Upper lobe of left lung (tissue), 6 donors: ENCODE results near the gene PCDHAC2. TPM values are rescaled to one million over a fixed set of nuclear protein-coding genes. Genes with fewer than 3 reads are reported as not detected.

Experiments used
- ATAC-seq, 2 donors: fragments of 200-7000 bp; cut with Tn5 transposase; one replicate each; pipeline ENCODE4 v1.9.1; 2022; ENCODE audit warnings: mild to moderate bottlenecking in 2 of 2, moderate library complexity in 2 of 2; ENCODE audit not compliant: low FRiP score in 2 of 2
- DNase-seq, 2 donors: peaks; one replicate each; pipeline ENCODE4 v3.0.0-alpha.2; 2019 to 2020
- H3K27ac ChIP-seq, 4 donors: fragments of 200-600 bp; sonication (generic); one replicate each; pipeline ENCODE4 v1.5.1; 2016 to 2019
- H3K27me3 ChIP-seq, 4 donors: fragments of 200-600 bp; sonication (generic); one replicate each; pipeline ENCODE4 v1.5.1; 2017 to 2019
- H3K36me3 ChIP-seq, 4 donors: fragments of 200-600 bp; sonication (generic); one replicate each; pipeline ENCODE4 v1.5.1; 2016 to 2019
- H3K4me1 ChIP-seq, 4 donors: fragments of 200-600 bp; sonication (generic); one replicate each; pipeline ENCODE4 v1.5.1; 2018 to 2019
- H3K4me3 ChIP-seq, 4 donors: fragments of 200-600 bp; sonication (generic); one replicate each; pipeline ENCODE4 v1.5.1; 2017 to 2019; ENCODE audit warnings: mild to moderate bottlenecking in 2 of 4, moderate library complexity in 1 of 4
- H3K9me3 ChIP-seq, 4 donors: fragments of 200-600 bp; sonication (generic); one replicate each; pipeline ENCODE4 v1.5.1; 2018 to 2019
- CTCF ChIP-seq, 6 experiments: fragments of 450-650 bp in 4 of 6; fragments of 200-600 bp in 2 of 6; sonication (generic) in 2 of 6; IDR thresholded peaks; one replicate each; pipeline ENCODE4 v1.5.1; 2016 to 2019; ENCODE audit warnings: antibody characterized with exemption in 6 of 6
- EP300 ChIP-seq, 4 donors: sonication (generic); formaldehyde crosslinking; IDR thresholded peaks; one replicate each; pipeline ENCODE4 v1.5.1; 2017; ENCODE audit warnings: antibody characterized with exemption in 4 of 4, control low read depth in 2 of 4
- POLR2A ChIP-seq, 4 donors: fragments of 450-650 bp; IDR thresholded peaks; one replicate each; pipeline ENCODE4 v1.5.1; 2016 to 2017; ENCODE audit warnings: antibody characterized with exemption in 4 of 4, mild to moderate bottlenecking in 2 of 4
- POLR2AphosphoS5 ChIP-seq, 2 donors: sonication (generic); formaldehyde crosslinking; IDR thresholded peaks; one replicate each; pipeline ENCODE4 v1.5.1; 2017; ENCODE audit warnings: antibody characterized with exemption in 2 of 2
- WGBS, 2 donors: methylation state at CpG; one replicate each; pipeline ENCODE4 v1.1.5; 2017 to 2018; 5-methylcytosine and 5-hydroxymethylcytosine counted together
- total RNA-seq, 6 donors: library from RNA; depleted of rRNA in 4 of 6; stranded (reverse); fragments of >200 nt in 4 of 6; gene quantifications; one replicate each; pipeline versions ENCODE4 v1.1.0 to v1.2.1, GENCODE V29; 2016 to 2021
- donor health status: DM: no; HTN: no; CAD: no; lungs with moderate emphysema.
- donor health status: DM: no; HTN: yes; CAD: no; lungs with severe emphysema.

The PCDHAC2 gene
- total RNA-seq, 6 donors from 2014 or later = 5.4 to 23.0 (median 10.6) TPM

GRCh38 chr5:140926443-140927227, 39.6 kb upstream of the PCDHAC2 start:
- peaks cover 0 to 5% (median 0%) of the 10 kb centered on the region in 4 donors for H3K27me3 ChIP-seq
- no peaks in the 10 kb centered on the region for H3K36me3 ChIP-seq
- ATAC-seq = peak; percentile 96
- peaks cover 3 to 20% (median 13%) of the 10 kb centered on the region in 4 donors for H3K4me1 ChIP-seq
- H3K9me3 ChIP-seq = no peaks in the 10 kb centered on the region
- H3K4me3 ChIP-seq = peak overlapping the region; percentile 25 to 60 (median 48)
- TF ChIP-seq CTCF (IDR thresholded peaks at IDR 0.05) = peak; percentile 63 to 96 (median 88)
- TF ChIP-seq POLR2A (IDR thresholded peaks at IDR 0.05) = no peak
- DNase-seq = peak; percentile 89 to 96
- peak overlapping the region in 3 of 4 donors; percentile 48 to 76 (median 71) for H3K27ac ChIP-seq
- 3 to 4% methylated on average over 12 to 68 of the region's 74 CpGs for WGBS, 2 donors

GRCh38 chr5:140927228-140927573, 39.1 kb upstream of the PCDHAC2 start:
- Histone ChIP-seq H3K4me3 (peak overlapping the region; percentile 25 to 60 (median 48)), H3K27ac (peak overlapping the region in 3 of 4 donors; percentile 48 to 76 (median 71))

GRCh38 chr5:140934964-140935606, 31.2 kb upstream of the PCDHAC2 start:
- H3K4me1 ChIP-seq = no peaks in the 10 kb centered on the region
- H3K9me3 ChIP-seq = no peaks in the 10 kb centered on the region
- no peaks in the 10 kb centered on the region for H3K27me3 ChIP-seq
- no peak for ATAC-seq
- no peak overlapping the region for H3K4me3 ChIP-seq
- no peak for TF ChIP-seq CTCF (IDR thresholded peaks at IDR 0.05)
- TF ChIP-seq POLR2A (IDR thresholded peaks at IDR 0.05) = no peak
- no peak for TF ChIP-seq POLR2AphosphoS5 (IDR thresholded peaks at IDR 0.05)
- no peak for TF ChIP-seq EP300 (IDR thresholded peaks at IDR 0.05)
- no peak overlapping the region for H3K27ac ChIP-seq
- H3K36me3 ChIP-seq = no peaks in the 10 kb centered on the region
- DNase-seq = no peak
- 71 to 79% methylated on average over 4 of the region's 4 CpGs for WGBS, 2 donors

More at GRCh38 chr5:140927228-140927573, 39.1 kb upstream of the PCDHAC2 start:
- Histone ChIP-seq H3K4me1 (peaks cover 3 to 20% (median 13%) of the 10 kb centered on the region in 4 donors), H3K27me3 (peaks cover 0 to 5% (median 0%) of the 10 kb centered on the region in 4 donors), H3K9me3 (no peaks in the 10 kb centered on the region), H3K36me3 (no peaks in the 10 kb centered on the region)
- TF ChIP-seq POLR2A (IDR thresholded peaks at IDR 0.05) (no peak), CTCF (IDR thresholded peaks at IDR 0.05) (no peak), EP300 (IDR thresholded peaks at IDR 0.05) (no peak), POLR2AphosphoS5 (IDR thresholded peaks at IDR 0.05) (no peak)
- peak in 1 of 2 donors; percentile 25 for DNase-seq
- WGBS, 2 donors = 11 to 17% methylated on average over 7 to 24 of the region's 26 CpGs
- peak; percentile 9 to 21 for ATAC-seq

GRCh38 chr5:140946578-140946977, 19.7 kb upstream of the PCDHAC2 start:
- ATAC-seq = no peak
- WGBS, 2 donors = 56 to 68% methylated on average over 2 of the region's 2 CpGs

More at GRCh38 chr5:140946578-140946977, 19.7 kb upstream of the PCDHAC2 start:
- no peak overlapping the region for H3K4me3 ChIP-seq
- H3K36me3 ChIP-seq = no peaks in the 10 kb centered on the region
- no peaks in the 10 kb centered on the region for H3K9me3 ChIP-seq
- TF ChIP-seq EP300 (IDR thresholded peaks at IDR 0.05) = no peak
- TF ChIP-seq POLR2A (IDR thresholded peaks at IDR 0.05) = no peak
- TF ChIP-seq POLR2AphosphoS5 (IDR thresholded peaks at IDR 0.05) = no peak
- TF ChIP-seq CTCF (IDR thresholded peaks at IDR 0.05) = no peak
- no peak overlapping the region for H3K27ac ChIP-seq
- no peaks in the 10 kb centered on the region for H3K27me3 ChIP-seq
- H3K4me1 ChIP-seq = no peaks in the 10 kb centered on the region
- DNase-seq = no peak
